Spleen (tissue), 11 donors: Measurements from ENCODE around the gene OR2K2. TPM values are rescaled to one million over a fixed set of nuclear protein-coding genes. Genes with fewer than 3 reads are reported as not detected.

Experiments used
- DNase-seq: peaks from one replicate; pipeline ENCODE4 v3.0.0-alpha.2; 2020
- H3K27ac ChIP-seq, 8 donors: fragments of 200-600 bp; sonication (generic) in 7 of 8; 1 replicate in 4 of 8; 2 replicates in 4 of 8; pipeline versions ENCODE4 v1.5.0 to v1.8.0; 2016 to 2021; ENCODE audit warnings: inconsistent platforms in 4 of 8, mild to moderate bottlenecking in 4 of 8, moderate library complexity in 1 of 8
- H3K27me3 ChIP-seq, 7 donors: fragments of 200-600 bp; sonication (generic) in 6 of 7; replicated peaks in 1 of 7; 1 replicate in 4 of 7; 2 replicates in 3 of 7; pipeline versions ENCODE4 v1.5.0 to v1.8.0; 2016 to 2021; ENCODE audit warnings: inconsistent platforms in 3 of 7, mild to moderate bottlenecking in 1 of 7
- H3K36me3 ChIP-seq, 6 donors: fragments of 200-600 bp; sonication (generic) in 5 of 6; 1 replicate in 4 of 6; 2 replicates in 2 of 6; pipeline versions ENCODE4 v1.5.0 to v1.8.0; 2016 to 2021; ENCODE audit warnings: inconsistent platforms in 2 of 6
- H3K4me1 ChIP-seq, 6 donors: fragments of 200-600 bp; sonication (generic) in 5 of 6; 1 replicate in 3 of 6; 2 replicates in 3 of 6; pipeline versions ENCODE4 v1.5.0 to v1.8.0; 2016 to 2021; ENCODE audit warnings: inconsistent platforms in 3 of 6
- H3K4me3 ChIP-seq, 8 donors: fragments of 200-600 bp; sonication (generic) in 7 of 8; 1 replicate in 4 of 8; 2 replicates in 4 of 8; pipeline versions ENCODE4 v1.5.0 to v1.8.0; 2016 to 2021; ENCODE audit warnings: inconsistent platforms in 4 of 8, mild to moderate bottlenecking in 4 of 8, moderate library complexity in 2 of 8
- H3K9me3 ChIP-seq, 8 donors: fragments of 200-600 bp; sonication (generic) in 7 of 8; 1 replicate in 4 of 8; 2 replicates in 4 of 8; pipeline versions ENCODE4 v1.5.0 to v1.8.0; 2016 to 2021; ENCODE audit warnings: inconsistent platforms in 4 of 8
- CTCF ChIP-seq, 11 experiments: fragments of 200-600 bp in 7 of 11; fragments of 450-650 bp in 4 of 11; sonication (generic) in 4 of 11; IDR thresholded peaks in 8 of 11; conservative IDR thresholded peaks in 3 of 11; 1 replicate in 7 of 11; 2 replicates in 4 of 11; pipeline versions ENCODE4 v1.4.0 to v1.8.0; 2016 to 2021; ENCODE audit warnings: antibody characterized with exemption in 11 of 11, inconsistent platforms in 4 of 11, mild to moderate bottlenecking in 1 of 11
- POLR2A ChIP-seq, 3 donors: fragments of 450-650 bp; IDR thresholded peaks; one replicate each; pipeline ENCODE4 v1.5.1; 2017; ENCODE audit warnings: antibody characterized with exemption in 3 of 3, mild to moderate bottlenecking in 1 of 3
- POLR2AphosphoS5 ChIP-seq, 3 donors: sonication (generic); formaldehyde crosslinking; IDR thresholded peaks; one replicate each; pipeline ENCODE4 v1.5.1; 2017; ENCODE audit warnings: antibody characterized with exemption in 3 of 3
- WGBS, 5 donors: extraction: QIAGEN DNeasy Blood & Tissue Kit in 3 of 5; methylation state at CpG; one replicate each; pipeline versions ENCODE4 v1.1.5 to v1.1.7; 2013 to 2018; 5-methylcytosine and 5-hydroxymethylcytosine counted together
- intact Hi-C: fragments of 100-400 bp; cut with DNase I; formaldehyde crosslinking; loops from one replicate; pipeline ENCODE4 v1.15.0; 2023; ENCODE audit warnings: low total_unique reads
- polyA plus RNA-seq, 3 donors: library from polyadenylated mRNA; stranded (reverse); fragments of 200-250 nt; gene quantifications; one replicate each; pipeline ENCODE4 v1.2.1, GENCODE V29; 2013
- total RNA-seq, 7 donors: library from RNA; depleted of rRNA in 3 of 7; stranded (reverse); fragments of >200 nt in 3 of 7; fragmentation: NEBNext Ultra II Directional in 4 of 7; extraction: Animal tissue kit (Norgen Biotek cat#: 25700) in 4 of 7; gene quantifications; one replicate each; pipeline versions ENCODE4 v1.1.0 to v1.2.1, GENCODE V29; 2016 to 2021
- donor health status: healthy with polysubstance abuse.
- donor health status: DM: no; HTN: no; CAD: no; lungs with moderate emphysema.
- donor health status: DM: no; HTN: no; CAD: no.
- donor health status: Bipolar disorder and iron deficiency.
- donor health status: healthy.
- donor health status: DM: no; HTN: no; CAD: no.
- donor health status: DM: yes; HTN: yes; CAD: no.

Gene OR2K2
- total and polyA plus RNA-seq, 10 donors: not detected

DNA sequence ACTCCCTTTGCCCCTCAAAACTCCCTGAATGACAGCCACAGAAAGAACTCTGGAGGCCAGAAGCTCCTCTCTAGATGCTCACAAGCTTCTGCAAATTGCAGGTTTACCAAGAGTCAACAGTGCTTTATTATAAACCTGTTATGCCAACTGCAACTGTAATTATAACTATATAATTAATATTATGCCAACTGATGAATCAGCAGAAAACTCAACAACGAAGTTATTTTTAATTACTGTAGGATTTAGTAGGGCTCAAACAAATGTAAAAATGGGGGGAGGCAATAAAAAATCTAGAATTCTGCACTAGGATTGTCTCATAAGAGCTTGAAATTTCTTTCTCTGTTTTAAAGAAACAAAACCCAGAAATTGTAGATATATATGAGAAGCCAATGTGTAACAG is 37.0 kb upstream of the OR2K2 start:
- 96 to 100% (median 97%) methylated on average over 1 of the region's 1 CpG for whole genome bisulfite sequencing, 5 donors
- Histone ChIP-seq H3K4me1 (no peaks in the 10 kb centered on the region), H3K36me3 (peaks cover 9 to 100% (median 90%) of the 10 kb centered on the region in 6 donors), H3K27me3 (no peaks in the 10 kb centered on the region), H3K9me3 (no peaks in the 10 kb centered on the region), H3K4me3 (no peak overlapping the region), H3K27ac (no peak overlapping the region)
- no peak for TF ChIP-seq POLR2AphosphoS5 (IDR thresholded peaks at IDR 0.05)
- TF ChIP-seq CTCF (IDR thresholded peaks at IDR 0.05 in 8 of 11, conservative IDR thresholded peaks at IDR 0.05 in 3 of 11): no peak
- DNase-seq: no peak
- intact Hi-C loops: no loop called here

DNA sequence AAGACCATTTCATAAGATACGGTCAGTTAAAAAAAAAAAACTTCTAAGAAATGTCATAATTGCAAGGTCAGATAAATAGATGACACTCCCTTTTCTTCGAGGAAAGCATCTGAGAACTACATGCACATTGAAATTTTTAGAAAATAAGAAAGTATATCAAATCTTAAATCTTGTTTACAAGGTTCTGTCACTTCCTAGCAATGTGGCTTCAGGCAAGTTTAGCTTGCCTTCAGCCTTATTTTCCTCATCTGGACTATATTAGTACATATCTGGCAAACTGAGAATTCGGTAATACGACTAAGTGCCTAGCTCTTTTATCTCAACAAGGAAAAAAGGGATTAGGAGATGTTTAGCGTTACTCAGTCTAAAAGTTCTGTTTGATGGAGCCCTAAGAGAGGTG is 32.5 kb upstream of the OR2K2 start:
- TF ChIP-seq POLR2AphosphoS5 (IDR thresholded peaks at IDR 0.05) (no peak), CTCF (IDR thresholded peaks at IDR 0.05 in 8 of 11, conservative IDR thresholded peaks at IDR 0.05 in 3 of 11) (no peak), POLR2A (IDR thresholded peaks at IDR 0.05) (no peak)
- Histone ChIP-seq H3K27ac (no peak overlapping the region), H3K9me3 (no peaks in the 10 kb centered on the region), H3K27me3 (no peaks in the 10 kb centered on the region), H3K4me1 (no peaks in the 10 kb centered on the region), H3K4me3 (no peak overlapping the region), H3K36me3 (peaks cover 2 to 87% (median 55%) of the 10 kb centered on the region in 6 donors)
- intact Hi-C loops: no loop called here
- no peak for DNase-seq
- 87 to 94% (median 93%) methylated on average over 5 of the region's 5 CpGs for WGBS, 5 donors

DNA sequence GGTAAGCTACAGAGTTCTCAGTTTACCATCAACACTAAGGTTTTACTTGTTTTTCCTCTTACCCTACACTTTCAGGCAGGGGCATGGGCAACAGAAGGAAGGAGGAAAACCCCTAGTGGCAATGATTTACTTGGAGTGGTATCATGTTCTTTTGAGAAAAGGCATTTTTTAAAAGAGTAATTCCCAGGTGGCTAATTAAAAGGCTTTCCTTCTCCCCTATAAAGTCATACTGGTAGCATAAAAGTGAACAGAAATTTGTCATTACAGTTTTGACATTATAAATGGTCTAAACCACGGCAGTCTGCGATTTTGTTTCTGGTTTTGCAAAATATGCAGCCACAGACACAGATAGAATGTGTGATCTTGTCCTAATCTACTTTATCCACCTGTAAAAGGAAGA is 30.9 kb upstream of the OR2K2 start:
- DNase-seq: no peak
- peaks cover 2 to 71% (median 40%) of the 10 kb centered on the region in 6 donors for H3K36me3 ChIP-seq
- 77 to 93% (median 83%) methylated on average over 2 of the region's 2 CpGs for WGBS, 5 donors
- no peaks in the 10 kb centered on the region for H3K4me1 ChIP-seq
- H3K9me3 ChIP-seq: no peaks in the 10 kb centered on the region
- no peaks in the 10 kb centered on the region for H3K27me3 ChIP-seq
- intact Hi-C loops: no loop called here
- no peak overlapping the region for H3K27ac ChIP-seq
- no peak overlapping the region for H3K4me3 ChIP-seq
- TF ChIP-seq CTCF (IDR thresholded peaks at IDR 0.05 in 8 of 11, conservative IDR thresholded peaks at IDR 0.05 in 3 of 11) (no peak), POLR2A (IDR thresholded peaks at IDR 0.05) (no peak), POLR2AphosphoS5 (IDR thresholded peaks at IDR 0.05) (no peak)

GRCh38 chr9:111356481-111357244 is 26.6 kb upstream of the OR2K2 start:
- intact Hi-C loops: no loop called here
- WGBS, 5 donors: 63 to 90% (median 79%) methylated on average over 11 of the region's 11 CpGs
- H3K36me3 ChIP-seq: peaks cover 0 to 29% (median 7%) of the 10 kb centered on the region in 6 donors
- no peak overlapping the region for H3K4me3 ChIP-seq
- H3K9me3 ChIP-seq: no peaks in the 10 kb centered on the region
- no peak for TF ChIP-seq POLR2A (IDR thresholded peaks at IDR 0.05)
- no peak for TF ChIP-seq POLR2AphosphoS5 (IDR thresholded peaks at IDR 0.05)
- TF ChIP-seq CTCF (IDR thresholded peaks at IDR 0.05 in 8 of 11, conservative IDR thresholded peaks at IDR 0.05 in 3 of 11): no peak
- H3K27me3 ChIP-seq: no peaks in the 10 kb centered on the region
- no peak for DNase-seq
- no peak overlapping the region for H3K27ac ChIP-seq
- H3K4me1 ChIP-seq: no peaks in the 10 kb centered on the region
